ENCODE data around the gene CTNNB1.

Gene CTNNB1

DNA sequence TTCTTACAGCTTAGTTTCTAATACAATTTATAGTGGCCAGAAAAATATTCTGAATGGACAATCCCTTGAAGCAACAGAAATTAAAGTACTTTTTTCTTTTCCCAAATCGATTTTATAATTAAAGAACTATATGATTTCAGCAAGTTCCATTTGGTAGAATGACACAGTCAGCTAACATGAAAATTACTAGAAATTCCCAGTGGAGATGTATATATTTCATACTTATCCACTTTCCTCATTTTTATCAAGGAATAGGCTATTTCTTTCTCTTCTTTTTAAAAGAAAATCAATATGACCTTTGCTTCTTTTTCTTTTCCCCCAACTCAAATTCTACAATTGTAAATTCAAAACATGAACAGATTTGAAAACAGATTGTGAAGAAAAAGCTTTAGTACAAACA is 6.4 kb upstream of the CTNNB1 start:
- DNase-seq (ENCODE audit: low read depth), result no peak

DNA sequence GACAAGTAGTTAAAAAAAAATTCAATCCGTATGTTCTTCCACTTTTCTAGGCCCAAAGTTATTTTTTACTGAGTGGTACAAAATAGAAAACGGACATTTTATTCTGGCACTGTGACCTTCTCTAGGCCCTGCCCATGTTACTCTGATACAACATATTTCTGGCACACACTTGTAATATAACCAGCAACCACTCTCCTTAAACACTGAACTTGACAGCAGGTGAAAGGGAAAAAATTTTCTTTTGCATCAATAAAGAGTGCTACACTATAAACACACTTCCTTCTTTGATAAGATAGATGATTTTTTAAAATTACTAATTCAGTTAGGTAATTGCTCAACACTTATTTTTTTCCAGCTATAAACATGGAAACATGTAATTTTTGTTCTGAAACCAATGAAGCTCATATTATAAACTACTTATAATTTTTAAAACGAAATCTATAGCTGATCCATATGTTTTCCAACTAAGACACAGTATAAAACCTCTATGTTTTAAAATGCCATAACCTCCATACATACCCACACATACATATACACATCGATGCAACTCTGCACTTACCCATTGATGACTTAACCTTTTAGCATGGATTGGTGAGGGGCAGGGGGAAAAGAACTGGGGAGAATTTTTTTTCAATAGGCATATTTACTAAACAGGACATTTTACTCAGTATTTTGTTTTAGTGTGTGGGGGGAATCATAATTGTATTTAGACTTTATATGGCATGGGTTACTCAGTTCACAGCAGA is 5.3 kb upstream of the CTNNB1 start:
- no peak for DNase-seq (ENCODE audit: low read depth)

GRCh38 chr3:41194701-41195100 is 4.6 kb upstream of the CTNNB1 start:
- DNase-seq (ENCODE audit: low read depth), result no peak

DNA sequence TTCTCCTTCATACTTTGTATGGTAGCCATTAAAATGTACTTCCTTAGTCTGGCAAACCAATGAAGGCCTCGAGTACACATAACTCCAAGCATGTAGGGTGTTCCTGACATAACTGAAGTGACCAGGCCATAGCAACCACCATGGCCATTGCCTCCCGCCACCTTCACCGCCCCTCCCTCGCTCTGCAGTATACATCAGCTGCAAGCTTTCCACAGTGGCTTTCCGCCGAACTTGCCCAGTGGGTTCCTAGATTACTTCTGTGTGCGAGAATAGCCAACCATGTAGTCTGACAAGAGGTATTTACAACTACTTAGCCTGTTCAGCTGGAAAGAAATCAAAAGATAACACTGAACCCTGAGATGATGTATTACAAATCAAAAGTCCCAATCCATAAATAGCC is 3.4 kb upstream of the CTNNB1 start:
- no peak for DNase-seq (ENCODE audit: low read depth)

- no peak for DNase-seq (ENCODE audit: low read depth)
These were observed 2.5 kb upstream of the CTNNB1 start for GRCh38 chr3:41196499-41197410.

GRCh38 chr3:41198046-41198445 is 1.3 kb upstream of the CTNNB1 start:
- no peak for DNase-seq (ENCODE audit: low read depth)

GRCh38 chr3:41198526-41198925 is 779 bp upstream of the CTNNB1 start:
- no peak for DNase-seq (ENCODE audit: low read depth)

- peak; percentile 35 for DNase-seq (ENCODE audit: low read depth)
These were observed 762 bp downstream of the CTNNB1 start for GRCh38 chr3:41199866-41200668.

- DNase-seq (ENCODE audit: low read depth), result peak; percentile 78
These were observed 1.3 kb downstream of the CTNNB1 start for GRCh38 chr3:41200669-41201021.

GRCh38 chr3:41202075-41202833 is 2.9 kb downstream of the CTNNB1 start:
- no peak for DNase-seq (ENCODE audit: low read depth)

GRCh38 chr3:41202834-41203345 is 3.6 kb downstream of the CTNNB1 start:
- peak; percentile 71 for DNase-seq (ENCODE audit: low read depth)

GRCh38 chr3:41204369-41204768 is 5.1 kb downstream of the CTNNB1 start:
- no peak for DNase-seq (ENCODE audit: low read depth)

DNA sequence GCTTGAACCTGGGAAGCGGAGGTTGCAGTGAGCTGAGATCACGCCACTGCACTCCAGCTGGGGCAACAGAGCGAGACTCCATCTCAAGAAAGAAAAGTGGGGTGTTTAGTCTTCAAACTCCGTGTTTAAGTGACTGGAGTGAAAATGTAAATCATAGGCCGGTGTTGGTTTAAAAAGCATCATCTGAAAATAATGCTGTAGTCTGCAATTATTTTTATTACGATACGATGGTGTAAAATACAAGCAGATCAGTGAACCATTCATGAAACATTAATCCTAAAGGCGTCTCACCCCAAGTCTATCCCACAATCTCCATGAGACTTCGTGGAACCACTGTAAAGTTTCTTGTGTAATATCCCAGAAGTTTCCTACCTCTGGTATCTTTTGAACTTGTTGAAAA is 6.3 kb downstream of the CTNNB1 start:
- DNase-seq (ENCODE audit: low read depth), result no peak

DNA sequence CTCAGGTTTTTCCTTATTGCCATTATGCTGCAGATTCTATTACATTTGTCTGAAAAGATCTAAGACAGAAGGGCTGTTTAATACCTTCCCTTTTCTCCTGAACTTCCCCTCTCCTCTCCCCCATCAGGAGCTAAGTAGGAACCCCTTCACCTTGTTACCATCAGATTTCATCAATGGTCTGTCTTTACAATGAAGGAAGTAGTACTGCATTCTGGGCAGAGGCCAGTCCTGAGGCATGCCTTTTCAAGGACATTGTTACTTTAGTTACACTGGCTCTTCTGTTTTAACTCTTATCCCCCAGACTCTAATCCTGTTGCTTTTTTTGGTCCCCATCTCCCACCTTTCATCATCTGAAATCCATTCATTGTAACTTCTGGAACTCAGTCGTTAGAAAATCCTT is 8.1 kb downstream of the CTNNB1 start:
- no peak for DNase-seq (ENCODE audit: low read depth)

DNA sequence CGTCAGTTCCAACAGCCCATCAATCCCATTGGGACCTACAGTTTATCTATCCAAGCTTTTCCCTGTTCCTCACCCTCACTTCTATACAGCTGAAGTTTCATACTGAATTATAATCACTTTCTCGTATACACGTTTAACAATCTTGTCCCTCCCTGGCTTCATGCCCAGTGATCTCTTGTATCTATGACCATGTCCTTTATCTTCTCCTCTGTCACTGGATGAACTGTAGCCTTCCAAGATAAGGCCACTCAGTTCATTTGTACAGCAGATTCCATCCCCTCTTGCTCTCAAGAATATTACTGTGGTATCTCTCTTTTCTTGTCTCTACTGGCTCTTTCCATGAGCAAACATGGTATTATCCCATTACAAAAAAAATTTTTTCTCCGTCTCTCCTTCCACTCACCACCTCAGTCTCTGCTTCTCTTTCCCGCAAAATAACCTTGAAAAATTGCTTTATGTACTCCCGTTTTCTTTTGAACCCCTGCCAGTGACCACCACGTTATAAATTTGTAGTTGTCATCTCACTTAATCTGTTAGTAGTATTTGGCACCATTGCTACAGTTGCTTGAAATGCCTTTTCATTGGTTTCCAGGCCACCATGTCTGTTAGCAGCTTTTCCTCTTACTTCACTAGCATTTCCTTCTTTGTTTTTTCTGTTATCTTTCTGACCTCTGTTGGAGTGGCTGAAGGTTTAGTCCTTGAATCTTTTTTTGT is 9.4 kb downstream of the CTNNB1 start:
- DNase-seq (ENCODE audit: low read depth), result no peak

DNA sequence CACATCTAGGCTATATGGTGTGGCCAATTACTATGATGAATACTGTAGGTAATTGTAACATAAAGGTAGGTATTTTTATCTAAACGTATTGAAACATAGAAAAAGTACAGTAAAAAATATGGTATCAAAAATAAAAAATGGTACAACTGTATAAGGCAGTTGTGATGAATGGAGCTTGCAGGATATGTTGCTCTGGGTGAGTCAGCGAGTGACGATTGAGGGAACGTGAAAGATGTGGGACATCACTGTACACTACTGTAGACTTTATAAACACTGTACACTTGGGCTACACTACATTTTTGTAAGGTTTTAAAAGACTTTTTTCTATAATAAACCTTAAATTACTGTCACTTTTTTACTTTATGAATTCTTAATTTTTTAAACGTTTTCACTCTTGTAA is 10.3 kb downstream of the CTNNB1 start:
- no peak for DNase-seq (ENCODE audit: low read depth)

GRCh38 chr3:41210966-41211365 is 11.7 kb downstream of the CTNNB1 start:
- DNase-seq (ENCODE audit: low read depth), result no peak

GRCh38 chr3:41212088-41212487 is 12.8 kb downstream of the CTNNB1 start:
- DNase-seq (ENCODE audit: low read depth), result no peak

- no peak for DNase-seq (ENCODE audit: low read depth)
These were observed 14.3 kb downstream of the CTNNB1 start for GRCh38 chr3:41213588-41213987.

- no peak for DNase-seq (ENCODE audit: low read depth)
These were observed 17.1 kb downstream of the CTNNB1 start for GRCh38 chr3:41216422-41216821.

DNA sequence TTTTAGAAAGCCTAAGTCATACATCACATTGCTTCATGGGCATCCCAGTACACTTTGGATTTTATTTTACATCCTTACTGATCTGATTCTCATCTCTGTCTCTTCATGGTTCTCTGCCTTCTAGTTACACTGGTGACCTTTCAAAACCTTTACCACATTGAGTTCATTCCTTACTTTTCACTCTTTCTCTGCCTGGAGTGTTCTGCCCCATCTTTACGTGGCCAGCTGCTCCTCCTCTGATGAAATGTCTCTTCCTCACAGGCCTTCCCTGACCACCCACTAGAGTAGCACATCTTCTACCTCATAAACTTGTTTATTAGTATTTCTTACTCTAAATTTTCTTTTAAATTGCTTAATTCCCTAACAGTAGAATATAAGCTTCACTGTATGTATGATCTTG is 17.7 kb downstream of the CTNNB1 start:
- DNase-seq (ENCODE audit: low read depth), result peak; percentile 33

All from EH (cell line).